IMR-90 (cell line): ENCODE results near the gene SLCO3A1. TPM values are rescaled to one million over a fixed set of nuclear protein-coding genes. Genes with fewer than 3 reads are reported as not detected.

Experiments
- ATAC-seq: fragments of 200-7000 bp; cut with Tn5 transposase; 2 replicates; pipeline ENCODE4 v1.9.1; 2020; ENCODE audit warnings: low read depth, mild to moderate bottlenecking, moderate library complexity
- BruUV-seq: library from RNA; stranded (reverse); fragments of 400-500 nt; replicated peaks from 2 replicates; lab custom pipeline; 2021; lab: Mats Ljungman, UMichigan
- CTCF ChIA-PET: fragments of 300-600 bp; formaldehyde crosslinking; extraction: SDS; loops from one replicate; lab custom pipeline; 2021; ENCODE audit warnings: antibody characterized with exemption; lab: Yijun Ruan, JAX
- POLR2A ChIA-PET: fragments of 300-600 bp; sonication (Branson Sonifier 250); formaldehyde crosslinking; loops from one replicate; lab custom pipeline; 2022; ENCODE audit warnings: antibody characterized with exemption; ENCODE audit not compliant: unreplicated experiment; lab: Charles Lee
- DNase-seq: peaks from one replicate; pipeline ENCODE4 v3.0.0; 2013
- H2AFZ ChIP-seq: replicated peaks from 2 replicates; pipeline ENCODE3; 2013; ENCODE audit warnings: low read length, mild to moderate bottlenecking; ENCODE audit not compliant: poor library complexity
- H2AK5ac ChIP-seq: 2 replicates; pipeline ENCODE4 v1.6.1; 2013; ENCODE audit warnings: low read depth, low read length, inconsistent platforms
- H2AK9ac ChIP-seq: replicated peaks from 2 replicates; pipeline ENCODE3; 2013; ENCODE audit warnings: mild to moderate bottlenecking, low read depth, low read length, moderate library complexity; ENCODE audit not compliant: poor library complexity
- H2BK120ac ChIP-seq: 2 replicates; pipeline ENCODE4 v1.6.1; 2013; ENCODE audit warnings: low read depth, low read length, inconsistent platforms
- H2BK15ac ChIP-seq: 3 replicates; pipeline ENCODE4 v1.6.1; 2013; ENCODE audit warnings: low read depth, low read length, inconsistent platforms
- H2BK20ac ChIP-seq: 2 replicates; pipeline ENCODE4 v1.6.1; 2013; ENCODE audit warnings: low read depth, mild to moderate bottlenecking, inconsistent platforms, low read length, moderate library complexity
- H2BK5ac ChIP-seq: 2 replicates; pipeline ENCODE4 v1.6.1; 2013; ENCODE audit warnings: mild to moderate bottlenecking, low read depth, low read length, inconsistent platforms; ENCODE audit not compliant: poor library complexity, severe bottlenecking
- H3K14ac ChIP-seq: replicated peaks from 2 replicates; pipeline ENCODE4 v1.6.1; 2013; ENCODE audit warnings: low read depth, low read length, inconsistent platforms
- H3K18ac ChIP-seq: 2 replicates; pipeline ENCODE4 v1.6.1; 2013; ENCODE audit warnings: low read depth, low read length, control low read depth
- H3K23ac ChIP-seq: 2 replicates; pipeline ENCODE4 v1.6.1; 2013; ENCODE audit warnings: low read depth, low read length, inconsistent platforms
- H3K27ac ChIP-seq: 2 replicates; pipeline ENCODE4 v1.5.1; 2013; ENCODE audit warnings: mild to moderate bottlenecking, control low read depth, low read length; ENCODE audit not compliant: insufficient read depth
- H3K27me3 ChIP-seq: 2 replicates; pipeline ENCODE4 v1.6.1; 2013; ENCODE audit warnings: low read length; ENCODE audit not compliant: control insufficient read depth, insufficient read depth
- H3K36me3 ChIP-seq: 2 replicates; pipeline ENCODE4 v1.6.1; 2013; ENCODE audit warnings: low read length, mixed read lengths; ENCODE audit not compliant: control insufficient read depth, insufficient read depth
- H3K4ac ChIP-seq: 2 replicates; pipeline ENCODE4 v1.6.1; 2013; ENCODE audit warnings: low read depth, low read length, inconsistent platforms
- H3K4me1 ChIP-seq: 2 replicates; pipeline ENCODE4 v1.6.1; 2013; ENCODE audit warnings: low read length, mixed read lengths; ENCODE audit not compliant: control insufficient read depth, insufficient read depth
- H3K4me2 ChIP-seq: 2 replicates; pipeline ENCODE4 v1.6.1; 2013; ENCODE audit warnings: low read depth, mild to moderate bottlenecking, control low read depth, low read length, moderate library complexity
- H3K4me3 ChIP-seq: 2 replicates; pipeline ENCODE4 v1.5.1; 2013; ENCODE audit warnings: low read depth, mild to moderate bottlenecking, control low read depth, low read length, moderate library complexity; ENCODE audit not compliant: insufficient read depth
- H3K56ac ChIP-seq: 2 replicates; pipeline ENCODE4 v1.6.1; 2013; ENCODE audit warnings: low read length, inconsistent platforms; ENCODE audit not compliant: insufficient read depth; ENCODE audit errors: extremely low read depth
- H3K79me1 ChIP-seq, 2 experiments: 2 replicates each; pipeline ENCODE4 v1.6.1; 2013; ENCODE audit warnings: low read length in 2 of 2, inconsistent platforms in 1 of 2, low read depth in 1 of 2
- H3K9ac ChIP-seq: 2 replicates; pipeline ENCODE4 v1.6.1; 2013; ENCODE audit warnings: low read depth, low read length, control low read depth
- H3K9me1 ChIP-seq: 2 replicates; pipeline ENCODE4 v1.6.1; 2013; ENCODE audit warnings: low read length, inconsistent platforms; ENCODE audit not compliant: insufficient read depth
- H3K9me3 ChIP-seq: 2 replicates; pipeline ENCODE4 v1.6.1; 2013; ENCODE audit warnings: low read length; ENCODE audit not compliant: control insufficient read depth, insufficient read depth
- H4K20me1 ChIP-seq: 2 replicates; pipeline ENCODE4 v1.6.1; 2013; ENCODE audit warnings: low read length, inconsistent platforms; ENCODE audit not compliant: insufficient read depth
- H4K5ac ChIP-seq: 2 replicates; pipeline ENCODE4 v1.6.1; 2013; ENCODE audit warnings: mild to moderate bottlenecking, low read depth, low read length, control low read depth
- H4K8ac ChIP-seq, 2 experiments: 2 replicates each; pipeline ENCODE4 v1.6.1; 2013; ENCODE audit warnings: low read depth in 2 of 2, low read length in 2 of 2, control low read depth in 1 of 2, inconsistent platforms in 1 of 2
- H4K91ac ChIP-seq: 2 replicates; pipeline ENCODE4 v1.6.1; 2013; ENCODE audit warnings: low read depth, low read length, inconsistent platforms; ENCODE audit not compliant: insufficient read depth
- BHLHE40 ChIP-seq: fragments of 150-350 bp; IDR thresholded peaks from 2 replicates; pipeline ENCODE4 v1.6.1; 2016; ENCODE audit warnings: mild to moderate bottlenecking, low read depth, low read length
- FOS ChIP-seq: fragments of 150-350 bp; IDR thresholded peaks from 2 replicates; pipeline ENCODE4 v1.6.1; 2016; ENCODE audit warnings: low read depth, low read length
- MAFK ChIP-seq: IDR thresholded peaks from 2 replicates; pipeline ENCODE4 v1.6.1; 2012; ENCODE audit warnings: low read depth, low read length, improper control_type of control experiment
- RFX5 ChIP-seq: IDR thresholded peaks from 2 replicates; pipeline ENCODE4 v1.8.0; 2012; ENCODE audit warnings: low read depth, mild to moderate bottlenecking, low read length, moderate library complexity
- SMC3 ChIP-seq: fragments of 150-350 bp; IDR thresholded peaks from 2 replicates; pipeline ENCODE4 v1.6.1; 2016; ENCODE audit warnings: low read depth, mild to moderate bottlenecking, antibody characterized with exemption, low read length, moderate library complexity
- WGBS, 2 experiments: methylation state at CpG; one replicate each; pipeline versions ENCODE4 v1.1.5 to v1.1.7; 2013; ENCODE audit warnings: missing lambda C conversion rate in 2 of 2; ENCODE audit not compliant: insufficient read length in 1 of 2; ENCODE audit errors: extremely low coverage in 2 of 2; 5-methylcytosine and 5-hydroxymethylcytosine counted together
- dilution Hi-C: fragments of 300-500 bp; cut with HindIII; formaldehyde crosslinking; loops from one replicate; pipeline ENCODE4 v1.14.3; 2018; ENCODE audit warnings: low sequenced_read_pairs; ENCODE audit not compliant: unreplicated experiment
- in situ Hi-C: fragments of 300-500 bp; cut with MboI; formaldehyde crosslinking; loops from 3 replicates; pipeline ENCODE4 v1.14.3; 2019; ENCODE audit warnings: low sequenced_read_pairs, inconsistent platforms, mixed read lengths
- intact Hi-C: fragments of 100-400 bp; cut with micrococcal nuclease; formaldehyde crosslinking; loops from 2 replicates; pipeline ENCODE4 v1.10.0; 2022
- polyA plus RNA-seq, 3 experiments: library from polyadenylated mRNA; depleted of rRNA; stranded (reverse); fragments of >200 nt; gene quantifications; 2 replicates each; pipeline ENCODE4 v1.2.3, GENCODE V29; 2012; ENCODE audit warnings: low replicate concordance in 1 of 3
- total RNA-seq: library from RNA; depleted of rRNA; stranded (reverse); fragments of >200 nt; gene quantifications from 2 replicates; pipeline ENCODE4 v1.2.3, GENCODE V29; 2012
- TF ChIP-seq, protein P1 (sequence below): conservative IDR thresholded peaks from 2 replicates; pipeline ENCODE4 v1.5.1; 2012; ENCODE audit warnings: mild to moderate bottlenecking, low read depth, low read length, improper control_type of control experiment

SLCO3A1 gene
- total and polyA plus RNA-seq, 2 of the 4 experiments (the other 2 are of a cell fraction): 4.7 to 8.1 TPM

DNA sequence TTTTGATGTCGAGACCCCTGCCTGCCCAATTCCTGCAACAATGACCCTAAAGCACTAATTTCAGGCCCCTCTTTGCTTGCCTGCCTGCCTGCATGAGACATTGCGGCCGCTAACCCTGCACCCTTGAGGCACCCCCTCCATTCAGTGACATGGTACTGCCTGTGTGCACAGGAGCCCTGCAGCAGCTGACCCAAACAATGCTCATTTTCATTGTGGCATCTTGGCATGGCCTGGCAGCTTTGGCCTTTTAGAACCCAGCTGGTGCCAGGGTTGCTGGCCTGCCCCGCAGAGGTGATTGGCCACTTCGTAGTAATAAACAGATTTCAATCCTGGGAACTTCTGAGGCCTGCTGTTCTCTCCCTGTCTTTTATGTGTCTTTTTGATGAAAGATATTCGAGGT lies 33.8 kb downstream of the SLCO3A1 start:
- ChIA-PET CTCF (interaction anchor here (1.2 kb wide), 1 partner anchor 20 kb away, joined by 6 read pairs; no protein-coding TSS in a partner anchor), POLR2A (no interaction called here)
- Histone ChIP-seq H3K27ac (no peak overlapping the region), H4K20me1 (no peaks in the 10 kb centered on the region), H2AFZ (no peak overlapping the region), H3K18ac (no peak overlapping the region), H3K27me3 (no peaks in the 10 kb centered on the region), H2AK5ac (no peak overlapping the region), H3K4ac (no peak overlapping the region), H3K56ac (no peak overlapping the region), H2BK20ac (no peak overlapping the region), H4K5ac (no peak overlapping the region), H3K9ac (no peak overlapping the region), H3K23ac (no peak overlapping the region), H3K4me1 (peaks cover 10% of the 10 kb centered on the region), H2BK15ac (no peak overlapping the region), H2BK120ac (no peak overlapping the region), H3K4me3 (no peak overlapping the region), H4K91ac (no peak overlapping the region), H3K9me1 (peaks cover 7% of the 10 kb centered on the region; the same call in 1 of the 2 replicates), H3K9me3 (no peaks in the 10 kb centered on the region), H3K14ac (no peak overlapping the region), H2AK9ac (no peak overlapping the region), H3K79me1 (peaks cover 0 to 9% of the 10 kb centered on the region in 2 experiments; a peak in 1 of 4 replicates), H3K4me2 (no peak overlapping the region), H4K8ac (no peak overlapping the region), H3K36me3 (no peaks in the 10 kb centered on the region), H2BK5ac (no peak overlapping the region)
- WGBS, 2 experiments: 65% methylated on average over 2 of the region's 6 CpGs; no CpG with 5 or more reads in 1 of the 2 experiments
- no peak for ATAC-seq
- DNase-seq: no peak
- dilution Hi-C loops (no loop called here), intact Hi-C loops (no loop called here), in situ Hi-C loops (no loop called here)
- TF ChIP-seq RFX5: no peak
- TF ChIP-seq MAFK: no peak
- TF ChIP-seq FOS: no peak
- TF ChIP-seq BHLHE40: no peak
- TF ChIP-seq SMC3: no peak
- TF ChIP-seq, protein P1, sequence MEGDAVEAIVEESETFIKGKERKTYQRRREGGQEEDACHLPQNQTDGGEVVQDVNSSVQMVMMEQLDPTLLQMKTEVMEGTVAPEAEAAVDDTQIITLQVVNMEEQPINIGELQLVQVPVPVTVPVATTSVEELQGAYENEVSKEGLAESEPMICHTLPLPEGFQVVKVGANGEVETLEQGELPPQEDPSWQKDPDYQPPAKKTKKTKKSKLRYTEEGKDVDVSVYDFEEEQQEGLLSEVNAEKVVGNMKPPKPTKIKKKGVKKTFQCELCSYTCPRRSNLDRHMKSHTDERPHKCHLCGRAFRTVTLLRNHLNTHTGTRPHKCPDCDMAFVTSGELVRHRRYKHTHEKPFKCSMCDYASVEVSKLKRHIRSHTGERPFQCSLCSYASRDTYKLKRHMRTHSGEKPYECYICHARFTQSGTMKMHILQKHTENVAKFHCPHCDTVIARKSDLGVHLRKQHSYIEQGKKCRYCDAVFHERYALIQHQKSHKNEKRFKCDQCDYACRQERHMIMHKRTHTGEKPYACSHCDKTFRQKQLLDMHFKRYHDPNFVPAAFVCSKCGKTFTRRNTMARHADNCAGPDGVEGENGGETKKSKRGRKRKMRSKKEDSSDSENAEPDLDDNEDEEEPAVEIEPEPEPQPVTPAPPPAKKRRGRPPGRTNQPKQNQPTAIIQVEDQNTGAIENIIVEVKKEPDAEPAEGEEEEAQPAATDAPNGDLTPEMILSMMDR: no peak
- BruUV-seq: no TSS peak
